ENCODE data around the gene TBC1D7.

Gene TBC1D7

DNA sequence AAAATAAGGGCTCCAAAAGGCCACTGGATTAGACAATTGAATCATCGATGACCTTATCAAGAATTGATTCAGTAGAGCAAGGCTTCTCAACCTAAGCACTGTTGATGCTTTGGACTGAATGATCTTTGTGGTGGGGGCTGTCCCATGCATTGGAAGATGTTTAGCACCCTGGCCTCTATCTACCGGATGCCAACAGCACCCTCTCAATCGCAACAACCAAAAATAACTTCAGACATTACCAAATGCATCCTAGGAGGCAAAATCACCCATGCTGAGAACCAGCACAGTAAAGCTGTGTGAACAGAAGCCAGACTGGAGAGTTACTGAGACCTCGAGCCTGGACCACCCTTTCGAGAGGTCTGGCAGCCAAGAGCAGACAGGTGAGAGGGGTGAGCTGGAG lies 67.5 kb downstream of the TBC1D7 start:
- Mint-ChIP-seq H3K27ac (no peak overlapping the region), H3K27me3 (no peaks in the 10 kb centered on the region), H3K9me3 (peaks cover 4 to 7% of the 10 kb centered on the region in 2 donors), H3K4me1 (peaks cover 15% of the 10 kb centered on the region), H3K4me3 (no peak overlapping the region)
- ATAC-seq (no peak), DNase-seq (no peak)

DNA sequence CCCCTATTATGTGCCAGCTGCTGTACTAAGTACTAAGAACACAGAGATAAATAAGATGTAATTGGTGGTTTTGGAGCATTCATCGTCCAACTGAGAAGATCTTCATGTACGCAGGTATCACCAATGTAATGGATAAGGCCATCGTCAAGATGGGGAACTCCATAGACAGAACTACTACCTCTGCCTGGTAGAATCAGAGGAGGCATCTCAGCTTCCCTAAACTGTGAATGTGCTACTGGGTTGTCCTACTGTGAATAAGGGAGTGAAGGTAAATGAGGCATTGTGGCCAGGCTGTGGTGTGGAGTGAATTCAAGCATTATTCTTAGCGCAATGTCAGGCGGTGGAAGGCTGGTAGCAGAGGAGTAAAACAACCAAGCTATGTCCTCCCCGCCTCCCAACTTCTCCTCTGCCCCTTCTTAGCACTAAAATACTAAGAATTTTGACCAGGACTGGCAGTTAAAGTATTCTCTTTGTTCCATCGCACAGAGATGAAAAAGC lies 68.2 kb downstream of the TBC1D7 start:
- Mint-ChIP-seq H3K27me3 (no peaks in the 10 kb centered on the region), H3K4me3 (no peak overlapping the region), H3K4me1 (peaks cover 15% of the 10 kb centered on the region), H3K9me3 (peaks cover 4 to 7% of the 10 kb centered on the region in 2 donors), H3K27ac (no peak overlapping the region)
- ATAC-seq = no peak
- DNase-seq = no peak

DNA sequence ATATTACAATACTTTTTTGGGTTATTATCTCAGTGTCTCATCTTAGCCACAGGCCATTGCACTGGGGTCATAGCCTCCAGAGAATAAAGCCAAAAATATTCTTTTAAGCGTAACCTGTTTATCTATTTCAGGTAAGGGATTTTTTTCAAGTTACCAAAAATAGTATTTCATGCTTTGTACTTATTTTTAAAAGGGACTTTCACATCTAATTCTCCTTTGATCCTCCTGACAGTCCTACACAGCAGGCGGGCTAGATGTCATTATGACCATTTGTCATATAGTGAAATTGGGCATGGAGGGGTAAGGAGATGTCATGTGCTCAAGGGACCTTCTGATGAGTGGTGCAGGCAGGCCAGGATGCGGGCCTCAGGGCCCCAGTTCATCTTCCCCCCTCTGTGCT lies 68.9 kb downstream of the TBC1D7 start:
- ATAC-seq (no peak), DNase-seq (no peak)
- no peaks in the 10 kb centered on the region for H3K27me3 Mint-ChIP-seq
- no peak overlapping the region for H3K27ac Mint-ChIP-seq
- H3K9me3 Mint-ChIP-seq = peaks cover 4 to 7% of the 10 kb centered on the region in 2 donors
- peaks cover 15% of the 10 kb centered on the region for H3K4me1 Mint-ChIP-seq
- no peak overlapping the region for H3K4me3 Mint-ChIP-seq

DNA sequence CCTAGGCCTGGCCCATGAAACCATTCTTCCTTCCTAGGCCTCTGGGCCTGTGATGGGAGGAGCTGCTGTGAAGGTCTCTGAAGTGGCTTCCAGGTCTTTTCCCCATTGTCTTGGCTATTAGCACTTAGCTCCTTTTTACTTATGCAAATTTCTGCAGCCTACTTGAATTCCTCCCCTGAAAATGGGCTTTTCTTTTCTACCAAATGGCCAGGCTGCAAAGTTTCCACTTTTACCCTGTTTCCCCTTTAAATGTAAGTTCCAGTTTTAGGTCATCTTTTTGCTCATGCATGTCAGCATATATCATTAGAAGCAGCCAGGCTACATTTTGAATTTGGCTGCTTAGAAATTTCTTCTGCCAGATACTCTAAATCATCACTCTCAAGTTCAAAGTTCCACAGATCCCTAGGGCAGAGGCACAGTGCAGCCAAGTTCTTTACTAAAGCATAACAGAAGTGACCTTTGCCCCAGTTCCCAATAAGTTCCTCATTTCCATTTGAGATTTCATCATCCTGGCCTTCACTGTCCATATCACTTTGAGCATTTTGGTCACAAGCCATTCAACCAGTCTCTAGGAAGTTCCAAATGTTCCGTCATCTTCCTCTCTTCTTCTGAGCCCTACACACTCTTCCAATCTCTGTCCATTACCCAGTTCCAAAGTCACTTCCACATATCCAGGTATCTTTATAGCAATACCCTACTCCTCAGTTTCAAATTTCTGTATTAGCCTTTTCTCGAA lies 71.9 kb downstream of the TBC1D7 start:
- ATAC-seq = no peak
- Mint-ChIP-seq H3K9me3 (peaks cover 4 to 7% of the 10 kb centered on the region in 2 donors), H3K27me3 (no peaks in the 10 kb centered on the region), H3K4me1 (peaks cover 7% of the 10 kb centered on the region), H3K4me3 (no peak overlapping the region), H3K27ac (no peak overlapping the region)
- no peak for DNase-seq

All from stimulated activated naive CD8-positive, alpha-beta T cell treated with anti-CD3 and anti-CD28 coated beads, Interleukin-15, amount 100 ng/mL, for 72 hours (primary cell).